Thoracic aorta (tissue), 2 donors: Measurements from ENCODE around the gene B3GNT9. TPM values are rescaled to one million over a fixed set of nuclear protein-coding genes. Genes with fewer than 3 reads are reported as not detected.
"Not testable (repeated sequence)": the region's sequence is repeated elsewhere in the genome, so short reads cannot be mapped to it uniquely, and the experiment has no call there.

Experiments
- ATAC-seq: fragments of 150-250 bp; one replicate; pipeline ENCODE4 v1.8.0; 2017; ENCODE audit warnings: low read depth; ENCODE audit not compliant: insufficient number of reproducible peaks, low FRiP score
- DNase-seq: peaks from one replicate; pipeline ENCODE4 v3.0.0-alpha.2; 2020; ENCODE audit warnings: low spot score
- H3K27ac ChIP-seq, 2 donors: fragments of 200-600 bp; sonication (generic); 1 replicate in 1 of 2; 2 replicates in 1 of 2; pipeline ENCODE4 v1.5.1; 2016; ENCODE audit warnings: mild to moderate bottlenecking in 2 of 2, moderate library complexity in 2 of 2
- H3K27me3 ChIP-seq: fragments of 200-600 bp; sonication (generic); replicated peaks from 2 replicates; pipeline ENCODE4 v1.6.0; 2016; ENCODE audit warnings: mild to moderate bottlenecking; ENCODE audit not compliant: insufficient read depth
- H3K36me3 ChIP-seq: fragments of 200-600 bp; sonication (generic); one replicate; pipeline ENCODE4 v1.5.1; 2016
- H3K4me1 ChIP-seq, 2 donors: fragments of 200-600 bp; sonication (generic); 1 replicate in 1 of 2; 2 replicates in 1 of 2; pipeline versions ENCODE4 v1.5.1 to v1.6.0; 2016; ENCODE audit warnings: low read depth in 2 of 2, mild to moderate bottlenecking in 1 of 2; ENCODE audit not compliant: control insufficient read depth in 1 of 2
- H3K4me3 ChIP-seq: fragments of 200-600 bp; sonication (generic); 2 replicates; pipeline ENCODE4 v1.5.1; 2016; ENCODE audit warnings: mild to moderate bottlenecking
- H3K9me3 ChIP-seq: fragments of 200-600 bp; sonication (generic); 2 replicates; pipeline ENCODE4 v1.5.1; 2016
- total RNA-seq, 2 donors: library from RNA; depleted of rRNA; stranded (reverse); fragments of >200 nt; gene quantifications; one replicate each; pipeline versions ENCODE4 v1.1.0 to v1.2.3, GENCODE V29; 2016
- TF ChIP-seq, protein P1 (sequence below): fragments of 200-600 bp; sonication (generic); IDR thresholded peaks from one replicate; pipeline ENCODE4 v1.5.1; 2019; ENCODE audit warnings: antibody characterized with exemption

Gene B3GNT9
- total RNA-seq, 2 donors from 2014 or later = 33.5 to 59.6 TPM

DNA sequence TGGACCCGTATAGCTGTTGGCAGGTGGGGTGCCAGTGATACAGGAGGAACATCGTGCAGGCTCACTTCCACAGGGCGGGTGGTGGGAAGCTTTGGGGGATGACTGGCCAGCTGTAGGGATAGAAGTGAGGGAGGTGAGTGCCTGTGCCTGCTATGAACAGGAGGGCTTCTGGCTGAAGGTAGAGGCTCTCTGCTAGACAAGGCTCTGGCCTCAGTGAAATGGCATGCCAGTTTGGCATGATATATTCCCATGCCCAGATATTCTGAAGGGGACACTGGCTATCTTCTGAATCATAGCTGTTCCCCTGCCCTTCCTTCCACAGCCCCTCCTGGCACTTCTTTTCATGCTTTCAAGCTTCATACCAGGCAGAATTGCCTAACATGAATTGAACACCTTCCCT lies 21.9 kb downstream of the B3GNT9 start:
- Histone ChIP-seq H3K27ac (no peak overlapping the region), H3K4me1 (no peaks in the 10 kb centered on the region), H3K4me3 (no peak overlapping the region), H3K36me3 (peaks cover 45% of the 10 kb centered on the region), H3K9me3 (no peaks in the 10 kb centered on the region), H3K27me3 (no peaks in the 10 kb centered on the region)
- ATAC-seq = no peak
- TF ChIP-seq, protein P1, sequence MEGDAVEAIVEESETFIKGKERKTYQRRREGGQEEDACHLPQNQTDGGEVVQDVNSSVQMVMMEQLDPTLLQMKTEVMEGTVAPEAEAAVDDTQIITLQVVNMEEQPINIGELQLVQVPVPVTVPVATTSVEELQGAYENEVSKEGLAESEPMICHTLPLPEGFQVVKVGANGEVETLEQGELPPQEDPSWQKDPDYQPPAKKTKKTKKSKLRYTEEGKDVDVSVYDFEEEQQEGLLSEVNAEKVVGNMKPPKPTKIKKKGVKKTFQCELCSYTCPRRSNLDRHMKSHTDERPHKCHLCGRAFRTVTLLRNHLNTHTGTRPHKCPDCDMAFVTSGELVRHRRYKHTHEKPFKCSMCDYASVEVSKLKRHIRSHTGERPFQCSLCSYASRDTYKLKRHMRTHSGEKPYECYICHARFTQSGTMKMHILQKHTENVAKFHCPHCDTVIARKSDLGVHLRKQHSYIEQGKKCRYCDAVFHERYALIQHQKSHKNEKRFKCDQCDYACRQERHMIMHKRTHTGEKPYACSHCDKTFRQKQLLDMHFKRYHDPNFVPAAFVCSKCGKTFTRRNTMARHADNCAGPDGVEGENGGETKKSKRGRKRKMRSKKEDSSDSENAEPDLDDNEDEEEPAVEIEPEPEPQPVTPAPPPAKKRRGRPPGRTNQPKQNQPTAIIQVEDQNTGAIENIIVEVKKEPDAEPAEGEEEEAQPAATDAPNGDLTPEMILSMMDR = no peak
- no peak for DNase-seq

DNA sequence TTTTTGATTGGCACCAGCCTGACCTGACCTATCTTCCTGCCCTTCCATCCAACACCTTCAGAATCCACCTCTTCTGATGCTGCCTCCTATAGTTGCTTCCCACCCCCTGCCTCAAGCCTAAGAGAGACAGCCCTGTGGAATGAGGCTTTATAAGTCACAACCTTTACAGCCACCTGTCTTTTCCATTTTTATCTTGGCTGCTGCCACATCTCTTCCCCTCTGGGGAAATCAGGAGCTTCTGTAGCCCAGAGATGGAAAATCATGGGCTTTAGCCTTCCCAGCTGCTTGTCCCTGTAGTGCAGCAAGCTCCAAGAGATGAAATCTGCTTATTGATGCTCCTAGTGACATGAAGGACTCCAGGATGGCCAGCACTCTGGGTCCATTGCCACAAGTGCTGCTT lies 22.4 kb downstream of the B3GNT9 start:
- ATAC-seq = no peak
- DNase-seq = no peak
- TF ChIP-seq, protein P1 = no peak
- Histone ChIP-seq H3K9me3 (no peaks in the 10 kb centered on the region), H3K4me1 (no peaks in the 10 kb centered on the region), H3K27me3 (no peaks in the 10 kb centered on the region), H3K4me3 (no peak overlapping the region), H3K36me3 (peaks cover 49% of the 10 kb centered on the region), H3K27ac (no peak overlapping the region)

DNA sequence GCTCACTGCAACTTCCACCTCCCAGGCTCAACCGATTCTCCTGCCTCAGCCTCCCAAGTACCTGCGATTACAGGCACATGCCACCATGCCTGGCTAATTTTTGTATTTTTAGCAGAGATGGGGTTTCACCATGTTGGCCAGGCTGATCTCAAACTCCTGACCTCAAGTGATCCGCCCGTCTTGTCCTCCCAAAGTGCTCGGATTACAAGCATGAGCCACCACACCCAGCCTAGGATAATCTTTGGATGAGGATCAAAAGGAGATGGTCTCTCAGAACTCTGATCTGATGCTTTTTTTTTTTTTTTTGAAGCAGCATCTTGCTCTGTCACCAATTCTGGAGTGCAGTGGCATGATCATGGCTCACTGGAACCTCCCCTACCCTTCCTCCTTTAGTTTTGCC lies 28.0 kb downstream of the B3GNT9 start:
- not testable (repeated sequence) for H3K4me1 ChIP-seq, H3K4me3 ChIP-seq, H3K27ac ChIP-seq, H3K27me3 ChIP-seq, H3K9me3 ChIP-seq, ATAC-seq, DNase-seq
- peaks cover 25% of the 10 kb centered on the region for H3K36me3 ChIP-seq

DNA sequence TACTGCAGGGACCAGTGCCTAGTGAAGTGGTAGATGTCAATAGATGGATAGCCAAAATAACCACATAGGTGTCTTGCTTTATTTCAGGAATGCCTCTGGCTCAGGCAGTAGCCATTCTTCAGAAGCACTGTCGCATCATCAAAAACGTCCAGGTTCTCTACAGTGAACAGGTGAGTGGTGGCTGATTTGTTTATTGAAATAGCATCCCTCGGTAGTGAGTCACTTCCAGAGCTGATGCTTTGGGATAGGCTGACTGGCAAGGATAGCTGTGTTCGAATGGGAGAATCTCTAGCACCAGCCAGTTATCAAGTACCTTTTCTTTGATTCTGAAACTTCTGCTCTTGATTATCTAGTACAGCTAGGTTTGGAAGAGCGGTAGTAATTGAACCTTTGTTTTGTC lies 30.8 kb downstream of the B3GNT9 start:
- Histone ChIP-seq H3K27me3 (no peaks in the 10 kb centered on the region), H3K4me1 (no peaks in the 10 kb centered on the region), H3K27ac (no peak overlapping the region), H3K36me3 (peaks cover 16% of the 10 kb centered on the region), H3K9me3 (no peaks in the 10 kb centered on the region), H3K4me3 (no peak overlapping the region)
- TF ChIP-seq, protein P1 = no peak
- DNase-seq (no peak), ATAC-seq (no peak)

DNA sequence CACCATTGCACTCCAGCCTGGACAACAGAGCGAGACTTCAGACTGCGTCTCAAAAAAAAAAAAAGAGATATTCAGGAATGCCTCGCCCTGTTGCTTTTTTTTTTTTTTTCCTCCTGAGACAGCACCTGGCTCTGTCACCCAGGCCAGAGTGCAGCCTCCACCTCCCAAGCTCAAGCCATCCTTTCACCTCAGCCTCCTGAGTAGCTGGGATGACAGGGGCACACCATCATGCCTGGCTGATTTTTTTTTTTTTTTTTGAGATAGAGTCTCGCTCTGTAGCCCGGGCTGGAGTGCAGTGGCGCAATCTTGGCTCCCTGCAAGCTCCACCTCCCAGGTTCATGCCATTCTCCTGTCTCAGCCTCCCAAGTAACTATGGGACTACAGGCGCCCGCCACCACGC lies 33.1 kb downstream of the B3GNT9 start:
- Histone ChIP-seq H3K4me3 (no peak overlapping the region), H3K9me3 (no peaks in the 10 kb centered on the region), H3K27ac (no peak overlapping the region), H3K36me3 (peaks cover 6% of the 10 kb centered on the region), H3K4me1 (no peaks in the 10 kb centered on the region), H3K27me3 (no peaks in the 10 kb centered on the region)
- ATAC-seq (no peak), DNase-seq (no peak)
- TF ChIP-seq, protein P1 = no peak
